ENCODE results near the gene OR51A2. TPM values are rescaled to one million over a fixed set of nuclear protein-coding genes. Genes with fewer than 3 reads are reported as not detected.

The OR51A2 gene
- total and polyA plus RNA-seq, 2 experiments from 2014 or later = not detected

GRCh38 chr11:4957396-4957795 is 1.9 kb upstream of the OR51A2 start:
- H3K9me2 ChIP-seq (ENCODE audit: insufficient read depth) = no peaks in the 10 kb centered on the region
- Mint-ChIP-seq H3K36me3 (ENCODE audit: low read depth) (no peaks in the 10 kb centered on the region), H3K27ac (no peak overlapping the region), H3K27me3 (ENCODE audit: insufficient read depth, low read depth, poor library complexity) (no peaks in the 10 kb centered on the region), H3K4me3 (no peak overlapping the region), H3K9me3 (no peaks in the 10 kb centered on the region), H3K4me1 (peaks cover 4% of the 10 kb centered on the region; the same call in 1 of the 3 replicates)
- H3F3A ChIP-seq (replicated peaks; ENCODE audit: low read depth) = no peaks in the 10 kb centered on the region
- no peaks in the 10 kb centered on the region for H3K36me3 ChIP-seq (ENCODE audit: insufficient read depth)
- no peak for DNase-seq (ENCODE audit: low spot score)
- no peaks in the 10 kb centered on the region for H3K4me1 ChIP-seq (ENCODE audit: insufficient read depth)
- H3K4me3 ChIP-seq = no peak overlapping the region
- no peak overlapping the region for H3K27ac ChIP-seq (ENCODE audit: low read depth)
- H3K79me2 ChIP-seq (replicated peaks; ENCODE audit: insufficient read depth) = no peaks in the 10 kb centered on the region
- H4K20me1 ChIP-seq (replicated peaks; ENCODE audit: insufficient read depth) = no peaks in the 10 kb centered on the region
- ATAC-seq = no peak
- no peak overlapping the region for H3K4me2 ChIP-seq
- TF ChIP-seq ZNF462 (CRISPR knock-in tag; IDR thresholded peaks at IDR 0.05) (no peak), ZNF331 (CRISPR knock-in tag; IDR thresholded peaks at IDR 0.05; ENCODE audit: low read depth) (no peak)
- H3K27me3 ChIP-seq (ENCODE audit: insufficient read depth) = no peaks in the 10 kb centered on the region
- H2AFZ ChIP-seq = no peak overlapping the region

GRCh38 chr11:4947505-4947904 is 8.0 kb downstream of the OR51A2 start, which contains the start of gene OR51A4:
Gene OR51A4, minus strand, starts transcription at chr11:4947605. Its CDS starts 505 bp downstream, at chr11:4947100.
- Histone ChIP-seq H3K36me3 (ENCODE audit: insufficient read depth) (no peaks in the 10 kb centered on the region), H2AFZ (no peak within 1 kb of the TSS), H3K27me3 (ENCODE audit: insufficient read depth) (no peaks in the 10 kb centered on the region), H3K27ac (ENCODE audit: low read depth) (no peak within 1 kb of the TSS), H3K4me2 (no peak within 1 kb of the TSS), H4K20me1 (replicated peaks; ENCODE audit: insufficient read depth) (no peaks in the 10 kb centered on the region), H3K4me1 (ENCODE audit: insufficient read depth) (no peaks in the 10 kb centered on the region), H3K9me2 (ENCODE audit: insufficient read depth) (no peaks in the 10 kb centered on the region), H3K79me2 (replicated peaks; ENCODE audit: insufficient read depth) (no peaks in the 10 kb centered on the region), H3K4me3 (no peak within 1 kb of the TSS), H3F3A (replicated peaks; ENCODE audit: low read depth) (no peaks in the 10 kb centered on the region)
- H3K27ac Mint-ChIP-seq = no peak within 1 kb of the TSS
- H3K9me3 Mint-ChIP-seq = no peaks in the 10 kb centered on the region
- ATAC-seq = no peak
- H3K36me3 Mint-ChIP-seq (ENCODE audit: low read depth) = no peaks in the 10 kb centered on the region
- H3K27me3 Mint-ChIP-seq (ENCODE audit: insufficient read depth, low read depth, poor library complexity) = no peaks in the 10 kb centered on the region
- DNase-seq (ENCODE audit: low spot score) = no peak
- no peaks in the 10 kb centered on the region for H3K4me1 Mint-ChIP-seq
- no peak within 1 kb of the TSS for H3K4me3 Mint-ChIP-seq
- TF ChIP-seq, protein P1, sequence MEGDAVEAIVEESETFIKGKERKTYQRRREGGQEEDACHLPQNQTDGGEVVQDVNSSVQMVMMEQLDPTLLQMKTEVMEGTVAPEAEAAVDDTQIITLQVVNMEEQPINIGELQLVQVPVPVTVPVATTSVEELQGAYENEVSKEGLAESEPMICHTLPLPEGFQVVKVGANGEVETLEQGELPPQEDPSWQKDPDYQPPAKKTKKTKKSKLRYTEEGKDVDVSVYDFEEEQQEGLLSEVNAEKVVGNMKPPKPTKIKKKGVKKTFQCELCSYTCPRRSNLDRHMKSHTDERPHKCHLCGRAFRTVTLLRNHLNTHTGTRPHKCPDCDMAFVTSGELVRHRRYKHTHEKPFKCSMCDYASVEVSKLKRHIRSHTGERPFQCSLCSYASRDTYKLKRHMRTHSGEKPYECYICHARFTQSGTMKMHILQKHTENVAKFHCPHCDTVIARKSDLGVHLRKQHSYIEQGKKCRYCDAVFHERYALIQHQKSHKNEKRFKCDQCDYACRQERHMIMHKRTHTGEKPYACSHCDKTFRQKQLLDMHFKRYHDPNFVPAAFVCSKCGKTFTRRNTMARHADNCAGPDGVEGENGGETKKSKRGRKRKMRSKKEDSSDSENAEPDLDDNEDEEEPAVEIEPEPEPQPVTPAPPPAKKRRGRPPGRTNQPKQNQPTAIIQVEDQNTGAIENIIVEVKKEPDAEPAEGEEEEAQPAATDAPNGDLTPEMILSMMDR (conservative IDR thresholded peaks at IDR 0.05; ENCODE audit: low read depth in 2 of 2) = no peak
- no peak for TF ChIP-seq NANOG (IDR thresholded peaks at IDR 0.05; ENCODE audit: borderline replicate concordance)
- TF ChIP-seq ZNF331 (CRISPR knock-in tag; IDR thresholded peaks at IDR 0.05; ENCODE audit: low read depth) = no peak
- TF ChIP-seq EZH2 (IDR thresholded peaks at IDR 0.05; ENCODE audit: low read depth, unreplicated experiment) = no peak
- TF ChIP-seq ETS1 (IDR thresholded peaks at IDR 0.05) = no peak
- TF ChIP-seq CREB1 (CRISPR knock-in tag; IDR thresholded peaks at IDR 0.05; ENCODE audit: low read depth) = no peak
- no peak for TF ChIP-seq ZNF114 (CRISPR knock-in tag; IDR thresholded peaks at IDR 0.05)
- TF ChIP-seq REST (IDR thresholded peaks at IDR 0.05; ENCODE audit: unreplicated experiment) = no peak
- TF ChIP-seq POLR2AphosphoS5 (IDR thresholded peaks at IDR 0.05; ENCODE audit: low read depth) = no peak
